ENCODE data around the gene TH.
"Not testable (repeated sequence)": the region's sequence is repeated elsewhere in the genome, so short reads cannot be mapped to it uniquely, and the experiment has no call there.

The TH gene

DNA sequence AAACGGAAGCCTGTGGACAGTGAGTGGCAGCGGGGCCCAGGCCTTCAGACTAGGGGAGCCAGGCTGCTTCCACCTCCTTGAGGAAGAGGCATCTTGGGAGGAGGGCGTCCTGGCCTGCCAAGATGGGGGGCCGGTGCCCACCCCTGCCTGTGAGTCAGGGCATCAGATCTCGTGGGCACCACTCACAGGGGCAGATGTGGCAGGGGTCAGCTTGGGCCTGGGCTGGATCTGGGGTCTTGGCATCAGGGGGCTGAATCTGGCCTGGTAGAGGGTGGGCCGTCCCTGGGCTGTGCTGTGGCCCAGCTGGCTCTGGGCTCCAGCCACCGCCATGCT, 24.1 kb upstream of the TH start:
- DNase-seq (ENCODE audit: low read depth) = no peak

DNA sequence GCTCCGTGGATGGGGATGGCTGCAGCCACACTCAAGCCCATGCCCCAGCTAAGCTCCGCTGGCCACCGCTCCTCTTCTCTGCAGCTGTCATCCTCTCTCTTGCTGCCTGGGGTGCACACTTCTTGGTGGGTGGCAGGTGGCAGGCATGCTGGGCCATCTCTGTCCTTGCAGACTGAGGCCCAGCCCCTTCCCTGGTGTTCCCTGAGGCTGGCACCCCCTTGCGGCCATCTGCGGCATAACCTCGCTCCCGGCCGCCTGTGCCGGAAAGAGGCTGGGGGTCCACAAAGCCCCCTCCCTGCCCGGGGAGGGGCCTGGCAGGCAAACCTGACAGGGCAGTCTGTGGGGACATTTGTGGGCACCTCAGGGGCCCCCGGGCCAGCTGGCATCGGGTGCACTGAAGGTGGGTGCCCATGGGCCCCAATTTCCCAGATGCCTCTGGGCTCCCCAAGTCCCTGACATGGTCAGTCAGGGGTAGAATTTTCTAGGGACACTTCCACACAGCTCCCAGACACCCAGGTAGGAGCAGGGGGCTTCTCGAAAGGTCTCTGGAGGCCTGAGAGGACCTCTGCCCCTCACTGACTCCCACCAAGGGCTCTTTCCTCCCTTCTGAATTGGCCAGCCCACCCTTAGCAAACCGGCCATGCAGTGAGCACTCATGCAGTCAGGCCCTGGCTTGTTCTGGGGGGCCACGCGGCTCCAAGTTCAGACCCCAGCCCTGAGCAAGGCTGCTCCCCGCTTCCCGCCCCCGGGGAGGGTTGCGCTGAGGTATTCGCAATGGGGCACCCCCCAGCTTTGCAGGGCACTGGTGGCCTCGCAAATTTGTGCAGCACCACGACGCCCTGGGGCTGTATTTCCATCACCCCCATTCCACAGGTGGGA, 23.5 kb upstream of the TH start:
- DNase-seq (ENCODE audit: low read depth) = peak; percentile 22

DNA sequence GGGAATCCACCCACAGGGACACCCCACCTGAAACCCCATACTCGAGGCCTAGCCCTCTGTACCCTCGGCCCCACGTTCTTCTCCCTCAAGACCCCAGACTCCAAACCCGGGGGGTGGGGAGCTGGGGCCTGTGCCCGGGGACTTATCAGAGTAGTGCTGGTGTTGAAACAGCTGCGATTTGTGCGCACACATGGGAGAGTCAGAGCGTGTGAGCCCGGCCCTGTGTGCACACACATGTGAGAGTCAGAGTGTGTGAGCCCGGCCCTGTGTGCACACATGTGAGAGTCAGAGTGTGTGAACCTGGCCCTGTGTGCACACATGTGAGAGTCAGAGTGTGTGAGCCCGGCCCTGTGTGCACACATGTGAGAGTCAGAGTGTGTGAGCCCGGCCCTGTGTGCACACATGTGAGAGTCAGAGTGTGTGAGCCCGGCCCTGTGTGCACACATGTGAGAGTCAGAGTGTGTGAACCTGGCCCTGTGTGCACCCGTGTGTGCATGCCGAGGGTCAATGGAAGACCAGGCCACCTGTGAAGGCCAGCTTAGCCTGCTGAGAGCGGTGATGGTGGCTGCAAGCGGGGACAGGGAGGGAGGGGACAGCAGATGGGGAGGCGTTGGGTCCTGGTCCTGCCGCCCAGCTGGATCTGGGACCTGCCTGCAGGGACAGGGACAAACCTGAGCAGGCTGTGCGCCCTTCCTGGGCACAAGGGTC, 22.4 kb upstream of the TH start:
- not testable (repeated sequence) for DNase-seq (ENCODE audit: low read depth)

DNA sequence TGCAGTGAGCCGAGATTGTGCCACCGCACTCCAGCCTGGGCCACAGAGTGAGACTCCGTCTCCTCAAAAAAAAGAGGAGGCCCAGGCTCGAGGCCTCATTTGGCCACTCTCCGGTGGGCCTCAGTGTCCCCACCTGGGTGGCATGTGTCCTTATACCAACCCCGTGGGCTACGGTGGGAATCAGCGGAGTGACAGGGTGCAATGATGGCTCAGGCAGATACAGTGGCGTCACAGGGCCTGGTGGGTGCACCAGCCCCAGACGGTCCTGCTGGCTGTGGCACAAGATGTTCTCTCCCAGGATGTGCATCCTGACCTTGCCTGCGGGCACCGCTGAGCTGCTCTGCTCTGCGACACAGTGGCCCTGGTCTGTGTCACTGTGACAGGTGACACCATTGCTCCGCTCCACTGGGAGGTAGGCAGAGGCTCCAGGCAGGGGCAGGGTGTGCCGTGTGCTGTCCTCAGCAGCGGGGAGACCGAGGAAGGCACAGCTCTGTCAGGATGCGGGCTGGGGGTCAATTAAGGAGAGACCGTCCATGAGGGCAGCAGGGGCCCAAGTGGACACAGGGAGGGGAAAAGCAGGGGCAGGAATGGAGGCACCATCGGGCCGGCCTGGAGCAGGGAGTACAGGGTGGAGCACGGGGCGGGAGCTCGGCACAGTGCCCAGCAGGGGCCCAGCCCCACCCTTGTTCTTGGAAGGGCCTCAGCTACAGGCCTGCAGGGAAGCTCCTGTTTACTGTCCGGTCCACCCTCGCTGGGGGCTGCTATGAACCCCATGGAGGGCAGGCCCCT, 21.7 kb upstream of the TH start:
- DNase-seq (ENCODE audit: low read depth) = no peak

DNA sequence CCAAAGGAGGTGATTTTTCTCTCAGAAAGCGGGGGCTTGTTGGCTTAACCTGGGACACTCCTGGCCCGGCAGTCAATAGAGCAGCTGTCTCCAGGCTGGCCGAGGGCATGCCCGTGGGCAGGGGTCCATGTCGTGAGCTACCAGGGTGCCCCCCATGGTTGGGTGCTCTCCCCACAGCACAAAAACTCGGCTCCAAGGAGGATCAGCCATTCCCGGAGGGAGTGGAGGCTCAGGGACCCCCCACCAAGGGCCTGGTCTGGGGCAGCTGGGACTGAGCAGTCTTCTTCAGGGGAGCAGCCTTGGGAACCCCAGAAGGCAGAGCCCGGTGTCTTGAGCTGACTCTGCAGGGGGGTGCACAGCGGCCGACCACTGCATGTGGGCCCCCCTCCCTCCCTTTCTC, 20.8 kb upstream of the TH start:
- no peak for DNase-seq (ENCODE audit: low read depth)

DNA sequence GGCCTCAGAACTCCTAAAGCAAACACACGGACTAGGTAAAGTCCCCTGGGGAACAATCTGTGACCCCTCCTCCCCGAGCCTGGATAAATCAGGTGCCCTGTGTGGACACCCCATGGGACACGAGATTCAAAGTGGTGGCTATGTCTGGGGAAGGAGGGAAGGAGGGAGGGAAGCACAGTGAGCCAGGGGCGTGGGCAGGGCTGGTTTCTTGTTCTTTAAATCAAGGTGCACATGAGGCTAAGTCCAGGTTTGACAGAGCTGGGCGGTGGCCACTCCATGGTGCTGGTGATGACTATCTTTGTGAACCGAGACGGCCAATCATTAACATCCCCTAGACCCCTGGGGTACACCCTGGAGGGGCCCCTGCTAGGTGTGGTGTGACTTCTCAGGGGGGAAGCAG, 20.3 kb upstream of the TH start:
- no peak for DNase-seq (ENCODE audit: low read depth)

DNA sequence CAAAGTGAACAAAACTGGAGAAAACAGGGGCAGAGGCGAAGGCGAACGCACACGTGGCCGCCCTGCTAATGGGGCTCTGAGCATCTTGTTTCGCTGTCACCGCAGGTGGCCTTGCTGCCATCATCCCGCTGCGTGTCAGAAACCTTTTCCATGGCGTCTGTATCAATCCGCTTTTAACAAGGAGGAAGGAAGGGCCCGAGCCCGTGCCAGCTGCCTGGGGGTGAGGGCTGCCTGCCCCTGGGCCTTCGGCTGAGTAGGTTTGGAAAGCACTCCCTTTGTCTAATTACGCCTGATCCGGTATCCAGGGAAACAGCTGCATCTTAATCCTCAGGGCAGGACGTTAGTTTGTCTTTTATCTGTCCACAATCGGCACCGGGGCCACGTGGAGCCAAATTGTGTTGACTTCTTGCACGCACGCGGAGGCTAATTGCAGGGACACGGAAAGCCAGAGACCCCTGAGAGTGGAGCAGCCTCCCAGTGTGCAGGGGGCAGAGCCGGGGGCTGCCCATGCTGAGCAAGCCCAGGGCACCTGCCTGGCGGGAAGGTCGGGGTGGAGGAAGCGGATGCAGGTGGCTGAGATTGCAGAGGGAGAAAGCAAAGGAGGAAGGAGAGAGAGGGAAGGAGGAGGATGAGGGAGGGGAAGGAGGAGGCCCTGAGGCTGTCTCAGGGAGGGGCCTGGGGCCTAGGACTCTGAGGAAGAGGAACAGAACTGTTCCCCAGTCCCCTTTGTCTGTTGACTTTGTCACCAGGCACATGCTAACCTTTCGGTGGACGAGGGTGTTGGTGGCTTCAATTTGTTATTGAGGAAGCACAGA, 19.2 kb upstream of the TH start:
- no peak for DNase-seq (ENCODE audit: low read depth)

DNA sequence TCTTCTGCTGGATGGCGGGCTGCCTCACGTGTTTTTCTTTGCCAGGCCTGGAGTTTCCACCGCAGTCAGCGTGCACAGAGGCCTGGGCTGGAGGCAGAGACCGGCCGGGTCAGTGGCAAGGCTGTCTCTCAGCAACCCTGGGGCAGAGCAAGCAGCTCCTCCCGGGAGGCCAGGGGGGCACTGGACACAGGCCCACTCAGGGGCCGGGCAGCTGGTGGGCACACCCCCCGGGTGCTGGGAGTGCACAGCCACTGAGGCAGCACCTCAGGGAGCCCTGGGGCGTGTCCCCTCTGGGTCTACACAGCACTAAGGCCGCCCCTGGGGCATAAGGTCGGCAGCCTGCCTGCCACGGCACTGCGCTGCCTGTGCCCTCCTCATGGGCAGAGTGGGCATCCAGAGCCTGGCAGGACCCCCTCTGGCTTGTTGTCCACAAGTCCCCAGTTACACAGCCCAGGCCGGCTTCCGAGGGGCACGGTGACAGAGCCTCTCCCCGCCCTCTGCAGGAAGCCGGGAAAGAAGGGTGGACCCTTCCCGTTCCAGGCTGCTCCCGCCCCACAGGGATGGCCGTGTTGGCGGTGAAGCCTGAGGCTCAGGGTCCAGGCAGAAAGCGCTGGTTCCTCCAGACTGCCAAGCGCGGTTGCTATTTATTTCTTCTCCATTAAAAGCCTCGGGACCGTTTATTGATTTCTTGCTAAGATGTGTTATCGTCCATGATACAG, 18.5 kb upstream of the TH start:
- DNase-seq (ENCODE audit: low read depth) = no peak

DNA sequence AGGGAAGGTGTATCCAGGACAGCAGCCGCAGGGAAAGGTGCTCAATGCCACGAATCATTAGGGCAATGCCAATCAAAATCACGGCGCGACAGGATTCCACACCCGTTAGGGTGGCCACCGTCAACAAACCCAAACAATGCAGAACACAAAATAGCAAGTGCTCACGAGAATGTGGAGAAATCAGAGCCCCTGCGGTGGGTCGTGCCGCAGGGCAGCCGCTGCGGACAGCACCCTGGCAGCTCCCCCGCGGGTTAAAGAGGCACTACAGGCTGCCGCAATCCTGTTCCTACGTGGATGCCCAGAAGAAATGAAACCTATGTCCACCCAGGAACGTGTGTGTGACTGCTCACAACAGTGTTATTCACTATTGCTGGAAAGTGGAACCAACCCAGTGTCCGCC, 17.1 kb upstream of the TH start:
- no peak for DNase-seq (ENCODE audit: low read depth)

DNA sequence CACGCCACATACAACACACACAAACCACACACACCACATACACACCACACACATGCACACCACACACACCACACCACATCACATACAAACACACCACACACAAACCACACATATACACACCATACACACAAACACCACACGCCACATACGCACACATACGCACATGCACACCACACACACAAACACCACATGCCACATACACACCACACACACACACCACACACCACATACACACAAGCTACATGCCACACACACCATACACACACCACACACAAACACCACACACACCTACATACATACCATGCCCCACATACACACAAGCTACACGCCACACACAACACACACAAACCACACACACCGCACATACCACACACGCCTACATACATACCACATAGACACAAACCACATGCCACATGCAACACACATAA, 15.7 kb upstream of the TH start:
- no peak for DNase-seq (ENCODE audit: low read depth)

DNA sequence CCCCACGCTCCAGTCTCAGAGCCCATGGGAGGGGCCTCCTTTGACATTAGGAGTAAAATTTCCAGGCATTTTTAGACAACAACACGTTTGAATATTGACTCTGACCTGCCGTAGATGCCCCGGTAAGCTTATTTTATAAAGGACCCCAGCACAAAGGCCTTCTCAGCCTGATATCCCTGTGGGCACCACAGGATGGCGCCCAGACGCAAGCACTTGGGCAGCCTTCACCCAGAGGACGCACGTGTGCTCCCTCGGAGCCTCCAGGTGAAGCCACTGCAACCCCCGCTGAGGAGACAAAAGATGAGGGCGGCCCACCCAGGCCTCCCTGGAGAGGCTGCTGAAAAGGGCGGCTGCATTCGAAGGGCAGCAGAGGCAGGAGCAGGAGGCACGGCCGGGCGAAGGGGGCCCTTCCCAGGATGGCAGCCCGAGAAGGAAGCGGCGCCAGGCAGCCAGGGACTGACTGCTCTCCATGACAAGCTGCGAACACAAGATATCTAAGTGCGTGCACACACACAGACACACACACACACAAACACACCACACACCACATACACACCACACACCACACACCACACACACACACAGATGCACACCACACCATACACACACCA, 15.2 kb upstream of the TH start:
- peak; percentile 25 for DNase-seq (ENCODE audit: low read depth)

DNA sequence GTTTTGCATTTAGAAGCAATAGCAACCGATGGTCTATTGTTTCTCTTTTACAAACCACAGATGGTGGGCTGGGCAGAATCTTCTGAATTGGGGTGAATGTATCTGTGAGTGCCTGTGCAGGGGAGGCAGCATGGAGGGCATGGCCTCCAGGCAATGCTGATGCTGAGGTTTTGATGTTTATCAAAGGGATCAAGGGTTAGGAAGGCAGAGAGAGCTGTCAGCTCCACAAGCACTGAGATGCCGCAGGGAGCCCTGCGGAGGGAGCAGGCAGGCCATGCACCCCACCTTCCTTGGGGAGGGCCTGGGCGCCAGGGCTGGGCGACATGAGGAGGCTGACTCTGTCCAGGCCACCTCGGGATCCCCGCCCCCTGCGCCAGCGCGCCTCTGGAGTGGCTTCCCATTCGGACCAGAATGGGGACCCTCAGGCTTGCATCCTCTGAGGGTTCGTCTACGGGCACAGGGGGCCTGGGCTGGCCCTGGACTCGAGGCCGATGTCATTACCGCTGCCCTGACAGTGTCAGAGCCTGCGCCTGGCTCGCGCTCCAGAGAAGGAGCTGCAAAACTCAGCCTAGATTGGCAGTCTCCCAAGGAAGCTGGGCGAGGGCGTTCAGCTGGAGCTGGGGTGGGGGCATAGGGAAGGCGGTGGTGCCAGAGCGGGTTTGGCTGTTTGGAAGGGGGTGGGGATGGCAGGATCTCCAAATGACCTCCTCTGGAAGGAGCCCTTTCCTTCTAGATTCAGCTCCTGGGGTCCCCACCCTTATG, 13.9 kb upstream of the TH start:
- DNase-seq (ENCODE audit: low read depth) = no peak

DNA sequence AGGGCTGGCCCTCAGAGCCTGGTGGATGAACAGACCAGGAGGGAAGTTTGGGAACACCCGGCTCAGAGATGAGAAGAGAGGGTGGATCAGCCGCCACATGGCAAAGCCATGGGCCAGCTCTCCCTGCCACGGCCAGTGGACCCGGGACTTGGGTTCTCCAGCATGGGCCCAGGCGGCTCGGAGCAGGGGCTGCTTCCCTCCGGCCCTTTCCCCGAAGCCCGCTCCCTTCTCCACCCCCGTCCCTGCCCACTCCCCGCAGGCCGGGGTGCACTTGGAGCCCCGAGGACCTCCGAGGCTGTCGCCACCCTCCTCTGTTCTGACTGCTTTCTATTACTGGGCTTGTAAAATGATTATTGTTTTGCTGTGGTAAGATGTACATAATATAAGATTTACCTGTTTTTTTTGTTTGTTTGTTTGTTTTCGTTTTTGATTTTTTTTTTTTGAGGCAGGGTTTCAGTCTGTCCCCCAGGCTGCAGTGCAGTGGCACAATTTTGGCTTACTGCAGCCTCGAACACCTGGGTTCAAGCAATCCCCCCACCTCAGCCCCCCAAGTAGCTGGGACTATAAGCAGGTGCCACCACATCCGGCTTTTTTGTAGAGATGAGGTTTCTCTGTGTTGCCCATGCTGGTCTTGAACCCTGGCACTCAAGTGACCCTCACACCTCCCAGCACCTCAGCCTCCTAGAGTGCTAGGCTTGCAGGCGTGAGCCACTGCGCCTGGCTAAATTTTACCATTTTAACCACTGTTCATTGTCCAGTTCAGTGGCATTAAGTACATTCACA, 11.3 kb upstream of the TH start:
- no peak for DNase-seq (ENCODE audit: low read depth)

DNA sequence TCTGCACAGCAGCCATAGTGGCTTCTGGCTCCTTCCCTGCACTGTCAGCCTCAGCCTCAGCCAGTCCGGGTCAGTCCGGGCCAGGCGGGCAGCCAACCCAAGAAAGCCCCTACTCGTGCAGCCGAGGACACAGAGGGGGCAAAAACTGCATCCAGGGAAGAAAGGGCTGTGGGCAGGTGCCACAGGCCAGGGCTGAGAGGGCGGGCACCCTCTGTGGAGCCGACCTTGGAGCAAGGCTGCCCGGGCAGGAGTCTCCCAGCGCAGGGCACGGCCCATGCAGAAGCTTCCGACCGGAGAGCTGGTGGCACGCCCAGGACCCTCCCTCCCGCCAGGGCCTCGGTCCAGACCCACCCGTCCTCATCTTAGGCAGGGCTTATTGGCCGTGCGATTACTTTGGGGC, 10.5 kb upstream of the TH start:
- no peak for DNase-seq (ENCODE audit: low read depth)

DNA sequence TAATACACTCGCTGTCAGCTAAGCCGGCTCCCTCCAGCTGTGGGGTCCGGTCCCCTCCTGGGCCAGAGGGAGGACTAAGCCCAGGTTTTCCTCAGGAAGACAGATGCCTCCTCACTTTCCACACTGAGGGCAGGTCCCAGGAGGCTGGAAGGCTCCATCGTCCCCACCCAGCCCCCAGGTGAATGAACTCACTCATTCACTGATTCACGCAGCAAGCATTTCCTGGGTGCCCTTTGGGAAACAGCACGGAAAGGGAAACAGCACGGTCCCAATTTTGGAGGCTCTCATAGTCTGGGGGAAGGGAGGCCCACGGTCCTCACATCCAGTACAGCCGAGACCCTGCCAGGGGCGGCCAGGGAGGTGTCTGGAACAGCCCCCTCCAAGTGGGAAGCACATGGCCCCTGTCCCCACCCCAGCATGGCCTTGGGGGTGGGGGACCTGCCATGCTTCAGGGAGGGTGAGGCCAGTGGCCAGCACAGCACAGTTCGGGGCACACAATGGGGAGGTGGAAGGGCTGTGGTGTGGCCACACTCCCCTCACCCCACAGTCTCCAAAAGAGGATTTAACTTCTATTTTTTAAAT, 9.3 kb upstream of the TH start:
- DNase-seq (ENCODE audit: low read depth) = no peak

DNA sequence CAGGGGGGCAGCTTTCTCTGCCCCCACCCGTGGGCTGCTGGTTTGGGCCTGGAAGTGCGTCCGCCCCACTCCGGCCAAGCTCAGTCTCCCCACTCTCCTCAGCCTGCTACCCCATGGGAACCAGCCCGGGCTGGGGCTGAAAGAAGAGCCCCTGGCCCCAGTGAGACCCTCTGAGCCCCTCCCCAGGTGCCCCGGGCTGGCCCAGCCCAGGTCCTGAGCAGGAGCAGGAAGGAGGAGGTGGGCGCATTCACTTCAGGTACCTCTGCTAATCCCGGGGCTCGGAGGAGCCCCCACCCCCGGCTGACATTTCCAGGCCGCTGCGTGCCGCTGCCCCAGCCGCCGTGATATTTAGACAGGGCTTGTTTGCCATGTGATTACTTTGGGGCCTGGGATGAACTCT, 8.7 kb upstream of the TH start:
- no peak for DNase-seq (ENCODE audit: low read depth)

DNA sequence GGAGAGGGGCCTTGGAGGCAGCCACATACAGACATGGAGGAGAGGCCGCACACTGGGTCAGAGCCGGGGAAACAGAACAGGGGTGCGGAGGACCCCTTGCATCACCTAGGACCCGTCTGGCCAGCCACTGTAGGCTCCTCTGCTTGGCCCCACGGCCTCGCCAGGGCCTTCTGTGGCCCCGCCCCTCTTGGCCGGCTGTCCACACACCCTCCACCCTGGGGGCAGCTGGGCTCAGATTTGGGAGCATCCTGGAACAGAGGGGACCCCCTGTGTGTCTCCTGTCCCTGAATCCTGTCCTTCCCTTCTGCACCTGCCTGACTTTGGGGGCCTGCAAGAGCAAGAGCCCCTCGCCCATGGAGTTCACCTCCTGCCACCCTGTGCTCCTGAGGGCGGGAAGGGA, 7.9 kb upstream of the TH start:
- DNase-seq (ENCODE audit: low read depth) = no peak

DNA sequence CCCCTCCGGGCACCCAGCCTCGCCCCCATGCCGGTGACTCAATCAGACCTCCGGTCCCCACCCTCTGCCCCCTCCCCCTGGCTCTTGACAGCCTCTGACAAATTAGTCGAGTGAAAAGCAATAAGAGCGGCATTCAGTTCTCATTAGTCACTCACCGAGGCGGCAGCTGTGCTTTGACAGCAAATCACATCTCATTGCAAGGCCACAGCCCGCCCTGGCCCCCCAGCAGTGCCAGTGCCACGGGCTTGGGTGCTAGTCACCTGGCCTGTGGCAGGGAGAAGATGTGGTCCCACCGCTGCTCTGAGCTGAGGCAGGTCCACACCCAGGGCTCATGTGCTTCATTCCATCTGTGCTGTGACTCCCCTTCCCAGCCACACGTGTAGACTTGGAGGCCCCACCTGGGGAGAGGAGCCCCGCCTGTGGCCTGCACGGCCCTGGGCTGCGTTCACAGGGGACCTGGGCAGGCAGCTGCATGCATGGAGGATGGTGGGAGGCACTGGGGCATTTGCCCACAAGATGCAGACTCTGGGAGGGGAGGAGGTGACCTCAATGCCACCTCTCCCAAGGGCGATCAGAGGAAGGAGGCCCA, 7.4 kb upstream of the TH start:
- no peak for DNase-seq (ENCODE audit: low read depth)

All from stimulated activated CD4-positive, alpha-beta T cell treated with anti-CD3 and anti-CD28 coated beads, Interleukin-2, amount 100 ng/mL, for 4 hours (primary cell).